Endothelial cell of umbilical vein (primary cell): ENCODE results near the gene C1QTNF8. TPM values are rescaled to one million over a fixed set of nuclear protein-coding genes. Genes with fewer than 3 reads are reported as not detected.

ENCODE experiments used
- BruUV-seq: library from RNA; stranded (reverse); fragments of 400-500 nt; replicated peaks from 2 replicates; lab custom pipeline; 2021; lab: Mats Ljungman, UMichigan
- CTCF ChIA-PET: fragments of 300-600, 350-600 bp; sonication (Branson Sonifier 250); formaldehyde crosslinking; loops from one replicate; lab custom pipeline; 2021; ENCODE audit warnings: antibody characterized with exemption, inconsistent platforms; lab: Charles Lee
- POLR2A ChIA-PET: fragments of 300-600, 350-600 bp; sonication (Branson Sonifier 250); formaldehyde crosslinking; loops from one replicate; lab custom pipeline; 2021; ENCODE audit warnings: antibody characterized with exemption, inconsistent platforms; lab: Charles Lee
- DNase-seq: peaks from one replicate; pipeline ENCODE4 v3.0.0-alpha.2; 2011; ENCODE audit warnings: low read depth, low spot score
- FAIRE-seq: peaks from 2 replicates; lab custom pipeline; 2011; peaks lifted over from hg19 to GRCh38; lab: Jason Lieb, UNC
- H2AFZ ChIP-seq: 2 replicates; pipeline ENCODE4 v1.6.0; 2012; ENCODE audit warnings: low read depth, low read length, control low read depth, inconsistent platforms
- H3K27ac ChIP-seq: 2 replicates; pipeline ENCODE4 v1.5.1; 2011; ENCODE audit warnings: low read depth, mild to moderate bottlenecking, control low read depth, low read length, moderate library complexity; ENCODE audit not compliant: insufficient read depth
- H3K27me3 ChIP-seq, 2 experiments: 2 replicates each; pipeline versions ENCODE4 v1.6.0 to v1.6.1; 2011; ENCODE audit warnings: low read length in 2 of 2, mixed read lengths in 1 of 2; ENCODE audit not compliant: control insufficient read depth in 2 of 2, insufficient read depth in 2 of 2
- H3K36me3 ChIP-seq, 2 experiments: 2 replicates in 1 of 2; 3 replicates in 1 of 2; pipeline ENCODE4 v1.5.1; 2011; ENCODE audit warnings: low read length in 2 of 2, mild to moderate bottlenecking in 1 of 2, moderate library complexity in 1 of 2; ENCODE audit not compliant: control insufficient read depth in 2 of 2, insufficient read depth in 2 of 2; ENCODE audit errors: extremely low read depth in 1 of 2
- H3K4me1 ChIP-seq: 3 replicates; pipeline ENCODE4 v1.5.1; 2011; ENCODE audit warnings: mild to moderate bottlenecking, low read length; ENCODE audit not compliant: control insufficient read depth, insufficient read depth; ENCODE audit errors: extremely low read depth
- H3K4me2 ChIP-seq: 2 replicates; pipeline ENCODE4 v1.6.1; 2011; ENCODE audit warnings: low read length, control low read depth, mixed read lengths; ENCODE audit not compliant: insufficient read depth
- H3K4me3 ChIP-seq, 3 experiments: fragments of 200-600 bp in 1 of 3; sonication (generic), shearing (Covaris generic) in 1 of 3; replicated peaks in 1 of 3; 2 replicates each; pipeline ENCODE4 v1.5.1; 2011 to 2016; ENCODE audit warnings: control low read depth in 3 of 3, low read length in 3 of 3, mild to moderate bottlenecking in 2 of 3, inconsistent platforms in 1 of 3, low read depth in 1 of 3, moderate library complexity in 1 of 3; ENCODE audit not compliant: insufficient read depth in 1 of 3
- H3K79me2 ChIP-seq: 2 replicates; pipeline ENCODE4 v1.6.0; 2012; ENCODE audit warnings: low read length, inconsistent platforms; ENCODE audit not compliant: control insufficient read depth, insufficient read depth
- H3K9ac ChIP-seq: replicated peaks from 2 replicates; pipeline ENCODE3; 2011; ENCODE audit warnings: low read length, control low read depth; ENCODE audit not compliant: insufficient read depth; ENCODE audit errors: extremely low read depth
- H3K9me1 ChIP-seq: replicated peaks from 3 replicates; pipeline ENCODE4 v1.6.0; 2011; ENCODE audit warnings: mild to moderate bottlenecking, low read length; ENCODE audit not compliant: control insufficient read depth, insufficient read depth; ENCODE audit errors: extremely low read depth
- H3K9me3 ChIP-seq: replicated peaks from 2 replicates; pipeline ENCODE4 v1.5.1; 2012; ENCODE audit warnings: low read length, inconsistent platforms; ENCODE audit not compliant: control insufficient read depth, insufficient read depth
- H4K20me1 ChIP-seq: replicated peaks from 2 replicates; pipeline ENCODE3; 2011; ENCODE audit warnings: mild to moderate bottlenecking, low read length; ENCODE audit not compliant: control insufficient read depth, insufficient read depth; ENCODE audit errors: extremely low read depth
- EZH2 ChIP-seq: IDR thresholded peaks from 2 replicates; pipeline ENCODE4 v1.6.1; 2012; ENCODE audit warnings: borderline replicate concordance, low read depth, mild to moderate bottlenecking, moderate library complexity, low read length, inconsistent platforms; ENCODE audit not compliant: severe bottlenecking
- FOS ChIP-seq: IDR thresholded peaks from 2 replicates; pipeline ENCODE4 v1.6.1; 2011; ENCODE audit warnings: mild to moderate bottlenecking, low read length, moderate library complexity, borderline replicate concordance; ENCODE audit not compliant: insufficient read depth
- GATA2 ChIP-seq: IDR thresholded peaks from 2 replicates; pipeline ENCODE4 v1.7.0; 2011; ENCODE audit warnings: low read depth, mild to moderate bottlenecking, moderate library complexity, mixed read lengths, low read length; ENCODE audit not compliant: insufficient read length, insufficient read depth
- JUN ChIP-seq: IDR thresholded peaks from 2 replicates; pipeline ENCODE4 v1.6.1; 2011; ENCODE audit warnings: borderline replicate concordance, low read depth; ENCODE audit not compliant: insufficient read length, insufficient read depth
- MYC ChIP-seq: IDR thresholded peaks from one replicate; pipeline ENCODE4 v1.6.1; 2011; ENCODE audit warnings: mild to moderate bottlenecking, low read depth, low read length
- POLR2A ChIP-seq: IDR thresholded peaks from 2 replicates; pipeline ENCODE4 v1.6.1; 2012; ENCODE audit warnings: low read depth, mild to moderate bottlenecking, control low read depth, low read length
- POLR2AphosphoS5 ChIP-seq: IDR thresholded peaks from 2 replicates; pipeline ENCODE4 v1.6.1; 2012; ENCODE audit warnings: low read depth, mild to moderate bottlenecking, control low read depth, low read length, moderate library complexity; ENCODE audit not compliant: insufficient read depth
- dilution Hi-C: fragments of 300-500 bp; cut with MboI; formaldehyde crosslinking; loops from one replicate; pipeline ENCODE4 v1.15.0; 2019; ENCODE audit warnings: low sequenced_read_pairs; ENCODE audit not compliant: extremely low pct_ligation_motif_present
- intact Hi-C: fragments of 100-400 bp; cut with micrococcal nuclease; formaldehyde crosslinking; loops from one replicate; pipeline ENCODE4 v1.10.0; 2022
- polyA plus RNA-seq, 4 experiments: library from polyadenylated mRNA; depleted of rRNA in 3 of 4; stranded (reverse) in 3 of 4; unstranded in 1 of 4; fragments of >200 nt; gene quantifications; 2 replicates each; pipeline versions ENCODE4 v1.2.1 to v1.2.3, GENCODE V29; 2011 to 2012; ENCODE audit warnings: missing spikeins in 1 of 4
- total RNA-seq: library from RNA; stranded (reverse); gene quantifications from 2 replicates; pipeline ENCODE4 v1.2.3, GENCODE V29; 2021
- TF ChIP-seq, protein P1 (sequence below), 2 donors: IDR thresholded peaks; 1 replicate in 1 of 2; 2 replicates in 1 of 2; pipeline ENCODE4 v1.5.1; 2011; ENCODE audit warnings: low read length in 2 of 2, mild to moderate bottlenecking in 2 of 2, moderate library complexity in 2 of 2, control low read depth in 1 of 2, inconsistent platforms in 1 of 2, low read depth in 1 of 2; ENCODE audit not compliant: insufficient read depth in 1 of 2; ENCODE audit errors: extremely low read depth in 1 of 2
- TF ChIP-seq, protein P2 (sequence below): IDR thresholded peaks from 2 replicates; pipeline ENCODE4 v1.6.1; 2011; ENCODE audit not compliant: insufficient read depth, insufficient read length

C1QTNF8 gene
- total and polyA plus RNA-seq, 2 donors (not counting 3 experiments of a cell fraction or from before 2014, with no cell fraction given), result not detected

DNA sequence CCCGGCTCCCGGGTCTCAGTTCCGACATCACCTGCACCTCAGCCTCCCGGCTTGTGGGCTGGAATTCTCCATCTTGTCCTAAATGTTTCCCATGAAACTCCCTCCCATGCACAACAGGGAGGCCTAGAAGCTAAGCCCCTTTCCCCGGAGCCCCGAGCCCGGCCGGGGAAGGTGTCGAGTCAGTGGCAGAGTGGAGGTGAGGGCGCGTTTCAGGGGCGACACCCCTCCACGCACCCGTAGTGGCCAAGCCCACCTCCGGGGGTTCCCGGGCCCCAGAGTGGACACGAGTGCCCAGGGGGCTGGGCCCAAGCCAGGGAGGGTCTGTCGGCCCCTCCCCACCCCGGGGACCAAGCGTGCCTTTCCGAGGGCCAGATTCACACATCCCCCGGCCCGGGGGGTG lies 25.0 kb upstream of the C1QTNF8 start:
- ChIA-PET POLR2A (no interaction called here), CTCF (interaction anchor here (1.7 kb wide), 1 partner anchor 64 kb away, joined by 4 read pairs; no protein-coding TSS in a partner anchor)
- TF ChIP-seq, protein P1, sequence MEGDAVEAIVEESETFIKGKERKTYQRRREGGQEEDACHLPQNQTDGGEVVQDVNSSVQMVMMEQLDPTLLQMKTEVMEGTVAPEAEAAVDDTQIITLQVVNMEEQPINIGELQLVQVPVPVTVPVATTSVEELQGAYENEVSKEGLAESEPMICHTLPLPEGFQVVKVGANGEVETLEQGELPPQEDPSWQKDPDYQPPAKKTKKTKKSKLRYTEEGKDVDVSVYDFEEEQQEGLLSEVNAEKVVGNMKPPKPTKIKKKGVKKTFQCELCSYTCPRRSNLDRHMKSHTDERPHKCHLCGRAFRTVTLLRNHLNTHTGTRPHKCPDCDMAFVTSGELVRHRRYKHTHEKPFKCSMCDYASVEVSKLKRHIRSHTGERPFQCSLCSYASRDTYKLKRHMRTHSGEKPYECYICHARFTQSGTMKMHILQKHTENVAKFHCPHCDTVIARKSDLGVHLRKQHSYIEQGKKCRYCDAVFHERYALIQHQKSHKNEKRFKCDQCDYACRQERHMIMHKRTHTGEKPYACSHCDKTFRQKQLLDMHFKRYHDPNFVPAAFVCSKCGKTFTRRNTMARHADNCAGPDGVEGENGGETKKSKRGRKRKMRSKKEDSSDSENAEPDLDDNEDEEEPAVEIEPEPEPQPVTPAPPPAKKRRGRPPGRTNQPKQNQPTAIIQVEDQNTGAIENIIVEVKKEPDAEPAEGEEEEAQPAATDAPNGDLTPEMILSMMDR (IDR thresholded peaks at IDR 0.05; ENCODE audit: extremely low read depth in 1 of 2, insufficient read depth in 1 of 2, low read depth in 1 of 2, low read length in 2 of 2), result no peak
- TF ChIP-seq MYC (no peak), POLR2AphosphoS5 (no peak), GATA2 (no peak), EZH2 (no peak), FOS (no peak), POLR2A (no peak), JUN (no peak)
- TF ChIP-seq, protein P2, sequence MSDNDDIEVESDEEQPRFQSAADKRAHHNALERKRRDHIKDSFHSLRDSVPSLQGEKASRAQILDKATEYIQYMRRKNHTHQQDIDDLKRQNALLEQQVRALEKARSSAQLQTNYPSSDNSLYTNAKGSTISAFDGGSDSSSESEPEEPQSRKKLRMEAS, result no peak
- no peak overlapping the region for H3K4me2 ChIP-seq
- no peaks in the 10 kb centered on the region for H3K4me1 ChIP-seq
- BruUV-seq, result no TSS peak
- no peak for DNase-seq
- H2AFZ ChIP-seq, result no peak overlapping the region
- H3K36me3 ChIP-seq, result no peaks in the 10 kb centered on the region
- H3K9ac ChIP-seq, result no peak overlapping the region
- no peak overlapping the region for H3K4me3 ChIP-seq
- no peaks in the 10 kb centered on the region for H3K79me2 ChIP-seq
- H3K9me1 ChIP-seq, result no peaks in the 10 kb centered on the region
- dilution Hi-C loops (no loop called here), intact Hi-C loops (no loop called here)
- no peaks in the 10 kb centered on the region for H4K20me1 ChIP-seq
- no peaks in the 10 kb centered on the region for H3K9me3 ChIP-seq
- H3K27me3 ChIP-seq, result no peaks in the 10 kb centered on the region
- FAIRE-seq, result no peak
- no peak overlapping the region for H3K27ac ChIP-seq
